Measurements from ENCODE around the gene TSPAN5.

DNA sequence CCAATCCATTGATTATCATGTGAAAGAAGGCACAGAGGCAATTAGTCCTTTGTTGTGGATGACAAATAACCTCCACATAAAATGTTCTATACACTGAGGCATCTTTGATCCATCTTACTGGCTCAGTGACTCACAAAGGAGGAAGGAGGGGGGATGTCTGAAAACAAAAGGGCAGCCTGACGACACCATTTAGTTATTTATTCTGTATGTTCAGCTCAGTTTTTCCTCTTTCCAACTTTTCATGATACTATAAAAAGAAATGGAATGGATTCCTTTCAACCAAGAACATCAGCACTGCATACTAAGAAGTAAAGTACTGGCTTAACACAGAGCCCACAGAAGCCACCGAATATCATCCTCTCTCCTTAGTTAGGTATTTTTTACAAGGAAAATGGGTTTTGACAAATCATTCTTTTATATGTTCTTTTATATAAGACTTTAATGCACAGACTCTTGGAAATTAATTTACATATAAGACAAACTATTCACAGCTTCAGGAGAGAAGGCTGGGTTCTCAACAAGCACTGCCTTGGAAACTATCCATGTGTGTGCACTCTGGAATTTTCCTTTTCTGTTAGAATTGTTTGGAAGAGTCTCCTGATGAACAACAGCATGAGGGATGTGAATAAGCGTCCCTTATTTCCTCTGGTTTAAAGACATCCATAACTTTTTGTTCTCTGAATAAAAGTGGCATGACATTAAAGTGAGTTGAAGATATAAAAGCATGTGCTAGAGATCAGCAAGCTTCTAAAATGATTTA, 135.6 kb downstream of the TSPAN5 start:
- TF ChIP-seq EZH2 (IDR thresholded peaks at IDR 0.05; ENCODE audit: insufficient read depth, low read length) (no peak), CTCF (IDR thresholded peaks at IDR 0.05; ENCODE audit: insufficient read depth, low read depth, low read length) (no peak)
